ENCODE results near the gene NACC2.

NACC2 gene

DNA sequence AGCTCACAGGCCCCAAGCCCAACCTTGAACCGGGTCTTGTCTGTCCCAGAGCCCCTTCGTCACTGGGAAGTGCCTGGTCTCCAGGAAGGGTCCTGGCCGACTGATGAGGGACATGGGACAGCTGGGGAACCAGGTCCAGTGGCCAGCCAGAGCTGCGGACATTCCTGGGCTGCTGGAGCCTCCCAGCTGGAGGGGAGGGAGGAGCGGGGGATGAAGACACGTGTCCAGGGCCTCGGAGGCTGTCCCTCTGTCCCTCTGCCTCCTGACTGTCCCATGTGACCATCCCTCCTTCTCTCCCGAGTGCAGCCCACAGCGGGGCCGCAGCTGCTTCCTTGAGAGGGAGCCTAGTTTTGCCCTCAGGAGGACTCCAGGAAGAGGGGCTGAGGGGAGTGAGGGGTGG is 92.2 kb downstream of the NACC2 start:
- Histone ChIP-seq H3K9ac (ENCODE audit: low read depth, low read length, poor library complexity, severe bottlenecking) (no peak overlapping the region), H3K36me3 (ENCODE audit: insufficient read depth, low read length) (no peaks in the 10 kb centered on the region), H3K4me1 (ENCODE audit: insufficient read depth, low read length, poor library complexity, severe bottlenecking) (peaks cover 3% of the 10 kb centered on the region), H3F3A (ENCODE audit: low read depth) (no peaks in the 10 kb centered on the region), H2AFZ (ENCODE audit: low read length) (no peak overlapping the region), H3K4me2 (ENCODE audit: low read depth, low read length, poor library complexity, severe bottlenecking) (no peak overlapping the region), H3K9me3 (ENCODE audit: insufficient read depth, low read depth, low read length) (no peaks in the 10 kb centered on the region), H3K4me3 (ENCODE audit: low read length, poor library complexity, severe bottlenecking) (no peak overlapping the region), H4K20me1 (ENCODE audit: insufficient read depth, low read length, poor library complexity, severe bottlenecking) (no peaks in the 10 kb centered on the region), H3K79me2 (ENCODE audit: insufficient read depth, low read length) (no peaks in the 10 kb centered on the region), H3K27me3 (ENCODE audit: insufficient read depth, low read length, poor library complexity, severe bottlenecking) (no peaks in the 10 kb centered on the region), H3K9me2 (replicated peaks; ENCODE audit: low read depth, low read length) (no peaks in the 10 kb centered on the region)
- no peak for TF ChIP-seq EZH2phosphoT487 (IDR thresholded peaks at IDR 0.05; ENCODE audit: borderline replicate concordance)
- TF ChIP-seq, protein P1, sequence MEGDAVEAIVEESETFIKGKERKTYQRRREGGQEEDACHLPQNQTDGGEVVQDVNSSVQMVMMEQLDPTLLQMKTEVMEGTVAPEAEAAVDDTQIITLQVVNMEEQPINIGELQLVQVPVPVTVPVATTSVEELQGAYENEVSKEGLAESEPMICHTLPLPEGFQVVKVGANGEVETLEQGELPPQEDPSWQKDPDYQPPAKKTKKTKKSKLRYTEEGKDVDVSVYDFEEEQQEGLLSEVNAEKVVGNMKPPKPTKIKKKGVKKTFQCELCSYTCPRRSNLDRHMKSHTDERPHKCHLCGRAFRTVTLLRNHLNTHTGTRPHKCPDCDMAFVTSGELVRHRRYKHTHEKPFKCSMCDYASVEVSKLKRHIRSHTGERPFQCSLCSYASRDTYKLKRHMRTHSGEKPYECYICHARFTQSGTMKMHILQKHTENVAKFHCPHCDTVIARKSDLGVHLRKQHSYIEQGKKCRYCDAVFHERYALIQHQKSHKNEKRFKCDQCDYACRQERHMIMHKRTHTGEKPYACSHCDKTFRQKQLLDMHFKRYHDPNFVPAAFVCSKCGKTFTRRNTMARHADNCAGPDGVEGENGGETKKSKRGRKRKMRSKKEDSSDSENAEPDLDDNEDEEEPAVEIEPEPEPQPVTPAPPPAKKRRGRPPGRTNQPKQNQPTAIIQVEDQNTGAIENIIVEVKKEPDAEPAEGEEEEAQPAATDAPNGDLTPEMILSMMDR (conservative IDR thresholded peaks at IDR 0.05; ENCODE audit: low read length): no peak

DNA sequence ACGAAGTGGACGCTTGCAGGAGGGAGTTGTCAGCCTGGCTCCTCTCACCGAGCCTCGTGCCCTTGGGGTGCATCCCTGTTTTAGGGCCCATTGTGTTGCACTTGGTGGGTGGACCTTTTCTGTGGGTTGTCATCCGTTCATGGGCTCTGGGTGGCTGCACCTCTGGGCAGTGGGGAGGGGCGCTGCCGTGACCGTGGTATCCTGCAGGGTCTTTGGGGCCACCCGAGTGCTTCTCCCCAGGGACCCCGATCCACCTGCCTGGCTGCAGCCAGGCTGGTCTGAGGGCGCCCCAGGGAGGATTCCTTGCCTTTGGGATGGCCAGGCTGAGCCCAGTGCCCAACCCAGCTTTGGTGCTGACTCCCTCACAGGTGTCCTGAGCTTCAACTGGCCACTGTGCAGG is 92.9 kb downstream of the NACC2 start:
- H4K20me1 ChIP-seq (ENCODE audit: insufficient read depth, low read length, poor library complexity, severe bottlenecking): no peaks in the 10 kb centered on the region
- no peak overlapping the region for H3K4me3 ChIP-seq (ENCODE audit: low read length, poor library complexity, severe bottlenecking)
- H3K9ac ChIP-seq (ENCODE audit: low read depth, low read length, poor library complexity, severe bottlenecking): no peak overlapping the region
- no peaks in the 10 kb centered on the region for H3K9me2 ChIP-seq (replicated peaks; ENCODE audit: low read depth, low read length)
- H3K9me3 ChIP-seq (ENCODE audit: insufficient read depth, low read depth, low read length): no peaks in the 10 kb centered on the region
- TF ChIP-seq, protein P1 (conservative IDR thresholded peaks at IDR 0.05; ENCODE audit: low read length): no peak
- TF ChIP-seq EZH2phosphoT487 (IDR thresholded peaks at IDR 0.05; ENCODE audit: borderline replicate concordance): no peak
- H3K4me1 ChIP-seq (ENCODE audit: insufficient read depth, low read length, poor library complexity, severe bottlenecking): peaks cover 3% of the 10 kb centered on the region
- no peaks in the 10 kb centered on the region for H3F3A ChIP-seq (ENCODE audit: low read depth)
- no peaks in the 10 kb centered on the region for H3K27me3 ChIP-seq (ENCODE audit: insufficient read depth, low read length, poor library complexity, severe bottlenecking)
- H3K36me3 ChIP-seq (ENCODE audit: insufficient read depth, low read length): no peaks in the 10 kb centered on the region
- H3K4me2 ChIP-seq (ENCODE audit: low read depth, low read length, poor library complexity, severe bottlenecking): no peak overlapping the region
- no peaks in the 10 kb centered on the region for H3K79me2 ChIP-seq (ENCODE audit: insufficient read depth, low read length)
- H2AFZ ChIP-seq (ENCODE audit: low read length): no peak overlapping the region

DNA sequence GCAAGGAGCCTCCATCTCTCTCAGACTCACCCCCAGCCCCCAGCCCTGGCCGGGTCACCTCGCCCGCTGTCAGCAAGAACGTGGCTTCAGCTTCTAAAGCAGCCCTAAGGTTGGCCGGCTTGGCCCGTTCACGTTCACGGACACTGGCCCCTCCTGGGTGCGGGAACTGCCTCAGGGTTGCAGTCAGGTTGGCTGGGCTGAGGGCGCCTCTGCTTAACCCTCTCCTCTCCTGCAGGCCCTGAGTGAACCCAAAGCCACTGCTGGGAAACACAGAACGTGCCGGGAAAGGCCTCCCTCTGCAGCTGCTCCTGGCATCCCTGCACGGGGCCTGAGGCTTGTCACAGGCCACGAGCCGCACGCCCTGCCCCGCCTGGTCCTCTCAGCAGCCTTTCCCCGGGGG is 93.9 kb downstream of the NACC2 start:
- no peaks in the 10 kb centered on the region for H3K79me2 ChIP-seq (ENCODE audit: insufficient read depth, low read length)
- no peak overlapping the region for H3K9ac ChIP-seq (ENCODE audit: low read depth, low read length, poor library complexity, severe bottlenecking)

More for the DNA sequence above, 93.9 kb downstream of the NACC2 start:
- Histone ChIP-seq H4K20me1 (ENCODE audit: insufficient read depth, low read length, poor library complexity, severe bottlenecking) (no peaks in the 10 kb centered on the region), H3K4me3 (ENCODE audit: low read length, poor library complexity, severe bottlenecking) (no peak overlapping the region), H3K9me3 (ENCODE audit: insufficient read depth, low read depth, low read length) (no peaks in the 10 kb centered on the region), H2AFZ (ENCODE audit: low read length) (no peak overlapping the region), H3F3A (ENCODE audit: low read depth) (no peaks in the 10 kb centered on the region), H3K4me2 (ENCODE audit: low read depth, low read length, poor library complexity, severe bottlenecking) (no peak overlapping the region), H3K36me3 (ENCODE audit: insufficient read depth, low read length) (no peaks in the 10 kb centered on the region), H3K4me1 (ENCODE audit: insufficient read depth, low read length, poor library complexity, severe bottlenecking) (peaks cover 3% of the 10 kb centered on the region), H3K9me2 (replicated peaks; ENCODE audit: low read depth, low read length) (no peaks in the 10 kb centered on the region), H3K27me3 (ENCODE audit: insufficient read depth, low read length, poor library complexity, severe bottlenecking) (no peaks in the 10 kb centered on the region)
- TF ChIP-seq, protein P1 (conservative IDR thresholded peaks at IDR 0.05; ENCODE audit: low read length): no peak
- TF ChIP-seq EZH2phosphoT487 (IDR thresholded peaks at IDR 0.05; ENCODE audit: borderline replicate concordance): no peak
